Chondrocyte (in vitro differentiated cells): ENCODE data around the gene ALPK1. TPM values are rescaled to one million over a fixed set of nuclear protein-coding genes. Genes with fewer than 3 reads are reported as not detected.
"Not testable (repeated sequence)": the region's sequence is repeated elsewhere in the genome, so short reads cannot be mapped to it uniquely, and the experiment has no call there.

Experiments
- DNase-seq: peaks from one replicate; pipeline ENCODE4 v3.0.0; 2021; ENCODE audit warnings: mixed read lengths, low spot score
- H3K27ac Mint-ChIP-seq: one replicate; pipeline ENCODE4 v1.8.0; 2021; ENCODE audit warnings: mild to moderate bottlenecking, moderate library complexity, mixed read lengths; ENCODE audit not compliant: unreplicated experiment
- H3K27me3 Mint-ChIP-seq: 2 replicates; pipeline ENCODE4 v1.8.0; 2021; ENCODE audit warnings: low read depth, mixed read lengths
- H3K36me3 Mint-ChIP-seq: 2 replicates; pipeline ENCODE4 v1.8.0; 2021; ENCODE audit warnings: low read depth, mixed read lengths
- H3K4me1 Mint-ChIP-seq: 2 replicates; pipeline ENCODE4 v1.8.0; 2021; ENCODE audit warnings: low read depth, mild to moderate bottlenecking, mixed read lengths
- H3K4me3 Mint-ChIP-seq: one replicate; pipeline ENCODE4 v1.8.0; 2021; ENCODE audit warnings: mild to moderate bottlenecking, moderate library complexity, mixed read lengths; ENCODE audit not compliant: unreplicated experiment
- H3K9me3 Mint-ChIP-seq: 2 replicates; pipeline ENCODE4 v1.8.0; 2021; ENCODE audit warnings: low read depth, mixed read lengths
- CTCF ChIP-seq: fragments of 200-600 bp; sonication (generic); IDR thresholded peaks from 2 replicates; pipeline ENCODE4 v1.5.0; 2021; ENCODE audit warnings: antibody characterized with exemption, mild to moderate bottlenecking, moderate library complexity
- total RNA-seq: library from RNA; stranded (reverse); gene quantifications from 3 replicates; pipeline ENCODE4 v1.2.1, GENCODE V29; 2021

Gene ALPK1
- total RNA-seq, 1 donor from 2014 or later, result 6.5 TPM

GRCh38 chr4:112472318-112472717 is 175.1 kb downstream of the ALPK1 start:
- peaks cover 9% of the 10 kb centered on the region for H3K9me3 Mint-ChIP-seq
- H3K4me3 Mint-ChIP-seq, result no peak overlapping the region
- peaks cover 15% of the 10 kb centered on the region for H3K27me3 Mint-ChIP-seq
- TF ChIP-seq CTCF, result no peak
- no peak overlapping the region for H3K27ac Mint-ChIP-seq
- H3K36me3 Mint-ChIP-seq, result no peaks in the 10 kb centered on the region
- no peaks in the 10 kb centered on the region for H3K4me1 Mint-ChIP-seq
- no peak for DNase-seq

GRCh38 chr4:112473985-112474384 is 176.8 kb downstream of the ALPK1 start:
- no peaks in the 10 kb centered on the region for H3K36me3 Mint-ChIP-seq
- no peak overlapping the region for H3K4me3 Mint-ChIP-seq
- no peaks in the 10 kb centered on the region for H3K4me1 Mint-ChIP-seq
- DNase-seq, result no peak
- H3K27ac Mint-ChIP-seq, result no peak overlapping the region
- H3K9me3 Mint-ChIP-seq, result peaks cover 19% of the 10 kb centered on the region
- H3K27me3 Mint-ChIP-seq, result peaks cover 17% of the 10 kb centered on the region
- TF ChIP-seq CTCF, result no peak

- no peak for DNase-seq
- no peak for TF ChIP-seq CTCF
- Mint-ChIP-seq H3K4me1 (no peaks in the 10 kb centered on the region), H3K27ac (no peak overlapping the region), H3K4me3 (no peak overlapping the region), H3K36me3 (no peaks in the 10 kb centered on the region), H3K9me3 (peaks cover 20% of the 10 kb centered on the region), H3K27me3 (peaks cover 5% of the 10 kb centered on the region)
These were observed 188.8 kb downstream of the ALPK1 start for GRCh38 chr4:112485930-112486329.

GRCh38 chr4:112490808-112491207 is 193.6 kb downstream of the ALPK1 start:
- peaks cover 20% of the 10 kb centered on the region for H3K9me3 Mint-ChIP-seq
- H3K36me3 Mint-ChIP-seq, DNase-seq, H3K27ac Mint-ChIP-seq, H3K4me3 Mint-ChIP-seq, H3K4me1 Mint-ChIP-seq: not testable (repeated sequence)
- H3K27me3 Mint-ChIP-seq, result peaks cover 18% of the 10 kb centered on the region

Other genes starting within 250 kb of the ALPK1 start
- gene FAM241A, start 151.9 kb upstream of the ALPK1 start, total RNA-seq, result 0.53 to 0.74 TPM (median 0.62 TPM) in 3 replicates
- 12.6 to 15.0 TPM (median 14.5 TPM) in 3 replicates for gene AP1AR, start 65.6 kb upstream of the ALPK1 start, total RNA-seq
- gene TIFA, start 11.5 kb upstream of the ALPK1 start, total RNA-seq, result 3.2 to 3.9 TPM (median 3.8 TPM) in 3 replicates
- not detected in 3 replicates for gene NEUROG2, start 218.8 kb downstream of the ALPK1 start, total RNA-seq